Measurements from ENCODE around the gene TJP3.

The TJP3 gene

DNA sequence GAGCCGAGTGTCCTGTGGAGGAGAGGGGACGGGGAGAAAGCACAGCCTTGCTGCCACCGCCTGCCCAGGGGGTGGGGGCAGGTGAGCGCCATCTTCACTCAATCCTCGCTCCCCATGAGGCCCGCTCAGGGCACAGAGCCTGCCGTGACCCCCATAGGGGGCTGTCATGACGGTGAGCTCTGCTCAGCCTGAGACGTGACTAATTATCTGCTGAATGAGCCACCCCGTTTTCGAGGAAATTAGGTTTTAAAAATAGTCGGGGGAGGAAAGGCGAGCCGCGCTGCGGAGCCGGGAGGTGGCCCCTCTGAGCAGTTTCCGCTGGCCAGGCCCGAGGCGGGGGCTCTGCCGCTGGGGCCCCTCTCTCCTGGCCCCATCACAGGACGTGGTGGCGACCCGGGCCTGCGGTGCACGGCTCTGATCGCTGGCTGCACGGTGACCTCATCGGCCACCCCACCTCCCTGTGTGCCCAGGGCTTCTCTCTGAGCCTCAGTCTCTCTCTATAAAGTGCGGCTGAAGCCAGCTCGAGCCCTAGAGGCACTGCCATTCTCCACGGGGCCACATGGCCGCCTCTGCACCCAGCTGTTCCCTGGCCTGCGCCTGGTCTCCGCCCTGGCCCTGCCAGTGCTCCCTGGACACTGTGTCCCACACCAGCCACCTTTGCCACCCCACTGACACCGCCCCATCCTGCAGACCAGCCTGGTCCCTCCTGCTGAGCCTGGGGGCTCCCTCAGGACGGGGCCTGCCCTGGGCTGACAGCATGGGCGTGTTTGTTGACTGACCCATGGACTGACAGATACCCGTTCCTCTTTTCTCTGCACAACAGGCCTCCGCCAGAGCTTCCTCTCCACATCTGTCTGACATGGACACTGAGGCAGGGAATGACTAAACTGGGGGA lies 36.3 kb upstream of the TJP3 start:
- DNase-seq (ENCODE audit: low read depth): no peak

DNA sequence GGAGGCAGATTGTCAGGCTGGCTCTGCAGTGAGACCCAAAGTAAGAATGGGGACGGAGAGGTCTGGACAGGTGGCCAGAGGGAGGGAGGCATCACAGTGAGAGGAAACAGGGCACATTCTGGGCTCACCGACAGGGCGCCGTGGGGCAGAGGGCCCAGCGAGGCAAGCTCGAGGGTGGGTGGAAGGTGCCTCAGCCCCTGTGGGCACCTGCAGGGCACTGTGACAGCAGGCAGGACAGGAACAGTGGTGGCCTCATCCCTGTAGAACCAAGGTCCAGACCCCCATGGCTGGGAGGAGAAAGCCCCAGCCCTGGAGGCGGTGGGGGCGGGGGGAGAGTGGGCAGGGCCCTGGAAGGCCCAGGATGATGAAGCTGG lies 35.6 kb upstream of the TJP3 start:
- DNase-seq (ENCODE audit: low read depth): no peak

DNA sequence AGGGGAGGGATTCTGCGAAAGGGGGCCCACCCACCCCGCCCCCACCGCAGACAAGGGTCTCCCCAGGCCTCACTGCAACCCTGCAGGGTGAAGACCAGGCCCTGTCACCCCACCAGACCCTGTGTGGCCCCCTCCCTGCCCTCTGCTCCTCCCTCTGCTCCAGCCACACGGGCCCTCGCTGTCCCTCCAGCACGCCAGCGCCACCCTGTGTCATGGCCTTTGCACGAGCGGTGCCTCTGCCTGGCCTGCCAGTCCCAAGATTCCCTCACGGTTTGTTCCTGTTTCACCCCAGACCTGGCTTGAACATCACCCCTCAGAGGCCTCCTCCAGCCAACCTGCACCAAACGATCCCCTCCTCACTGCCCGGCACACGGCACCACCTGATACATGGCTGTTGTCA lies 35.2 kb upstream of the TJP3 start:
- DNase-seq (ENCODE audit: low read depth): no peak

DNA sequence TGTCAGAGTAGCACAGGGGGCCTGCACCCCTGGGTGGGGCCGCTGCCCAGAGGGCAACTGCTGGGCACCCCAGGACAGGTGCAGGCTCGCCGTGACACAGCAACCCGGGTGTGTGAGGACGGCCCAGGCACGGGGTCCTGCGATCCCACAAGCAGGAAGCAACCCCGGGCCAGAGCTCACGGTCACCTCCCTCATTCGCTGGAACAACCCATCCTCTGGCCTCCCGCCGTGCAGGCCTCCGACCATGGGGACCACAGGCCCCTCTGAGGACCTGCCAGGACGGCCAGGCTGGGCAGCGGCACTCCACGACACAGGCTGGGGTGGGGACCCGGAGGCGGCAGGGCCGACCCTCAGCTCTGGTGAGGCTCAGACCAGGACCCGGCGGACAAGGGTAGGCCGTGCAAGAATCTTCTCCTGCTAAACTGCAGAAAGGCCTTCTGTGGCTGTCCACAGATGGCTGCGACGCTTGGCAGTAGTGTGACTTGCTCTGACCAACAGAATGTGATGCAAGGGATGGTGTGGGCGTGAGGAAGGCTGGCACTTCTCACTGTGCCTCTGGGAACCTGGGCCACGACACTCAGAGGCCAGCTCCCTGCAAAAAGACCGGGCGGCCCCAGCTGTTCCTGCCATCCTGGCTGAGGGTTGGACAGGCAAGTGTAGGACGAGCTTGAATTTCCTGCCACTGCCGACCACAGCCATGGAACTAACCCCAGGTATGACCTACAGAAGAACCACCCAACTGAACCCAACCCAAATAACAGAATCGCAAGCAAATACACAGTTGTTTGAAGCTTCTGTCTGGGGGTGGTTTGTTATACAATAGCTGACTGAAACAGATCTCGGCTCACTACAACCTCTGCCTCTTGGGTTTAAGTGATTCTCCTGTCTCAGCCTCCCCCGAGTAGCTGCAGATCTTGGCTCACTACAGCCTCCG lies 34.4 kb upstream of the TJP3 start:
- no peak for DNase-seq (ENCODE audit: low read depth)

DNA sequence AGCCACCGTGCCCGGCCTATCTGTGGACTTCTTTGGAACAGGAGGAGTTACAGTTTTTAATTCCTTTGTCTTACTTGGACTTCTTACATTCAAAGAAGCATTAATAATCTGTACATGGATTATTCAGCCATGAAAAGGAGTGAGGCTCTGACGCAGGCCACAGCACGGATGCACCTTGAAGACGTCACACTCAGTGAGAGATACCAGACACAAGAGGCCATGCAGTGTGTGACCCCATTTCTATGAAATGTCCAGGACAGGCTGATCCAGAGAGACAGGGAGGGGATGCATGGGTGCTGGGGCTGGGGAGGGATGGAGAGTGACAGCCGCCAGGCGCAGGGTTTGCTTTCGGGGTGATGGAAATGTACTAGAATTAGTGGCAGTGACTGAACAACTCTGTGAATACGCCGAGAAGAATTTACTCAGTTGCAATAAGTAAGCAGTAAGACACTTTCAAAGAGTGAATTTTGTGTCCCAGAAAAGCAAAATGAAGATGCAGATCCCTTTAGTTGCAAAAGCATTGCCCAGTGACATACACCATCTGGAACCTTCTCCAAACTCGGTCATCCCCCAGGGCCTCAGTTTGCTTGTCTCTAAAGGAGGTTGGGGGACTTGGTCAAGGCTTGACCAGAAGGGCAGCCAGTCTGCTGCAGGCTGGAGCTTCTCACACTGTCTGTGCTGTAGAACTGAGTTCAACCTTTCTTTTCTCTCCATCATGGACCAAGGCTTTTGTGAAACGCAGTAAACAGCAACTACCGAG lies 33.2 kb upstream of the TJP3 start:
- no peak for DNase-seq (ENCODE audit: low read depth)

DNA sequence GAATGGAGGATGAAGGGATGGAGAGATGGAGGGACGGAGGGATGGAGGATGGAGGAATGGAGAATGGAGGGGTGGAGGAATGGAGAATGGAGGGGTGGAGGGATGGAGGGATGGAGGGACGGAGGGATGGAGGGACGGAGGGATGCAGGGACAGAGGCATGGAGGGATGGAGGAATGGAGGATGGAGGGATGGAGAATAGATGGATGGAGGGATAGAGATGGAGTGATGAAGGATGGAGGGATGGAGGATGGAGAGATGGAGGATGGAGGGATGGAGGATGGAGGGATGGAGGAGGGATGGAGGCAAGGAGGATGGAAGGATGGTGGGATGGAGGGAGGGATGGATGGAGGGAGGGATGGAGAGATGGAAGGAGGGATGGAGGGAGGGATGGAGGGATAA lies 30.0 kb upstream of the TJP3 start:
- no peak for DNase-seq (ENCODE audit: low read depth)

DNA sequence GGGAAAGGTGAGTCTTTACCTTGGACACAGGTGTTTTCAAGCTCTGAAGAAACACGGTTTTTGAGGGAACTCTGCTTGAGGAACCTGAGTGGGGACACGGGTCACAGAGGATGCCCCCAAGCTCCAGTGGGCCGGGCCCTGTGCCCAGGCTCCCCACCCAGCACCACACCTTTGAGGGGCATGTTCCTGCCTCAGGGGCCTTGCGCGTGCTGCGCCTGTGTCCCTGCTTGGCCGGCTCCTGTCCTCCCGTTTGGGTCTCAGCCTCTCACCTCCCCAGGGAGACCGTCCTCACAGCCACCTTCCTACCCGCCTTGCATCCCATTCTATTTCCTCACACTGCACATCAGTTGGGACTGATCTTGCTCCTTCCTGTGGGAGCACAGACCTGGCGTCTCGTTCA lies 29.0 kb upstream of the TJP3 start:
- no peak for DNase-seq (ENCODE audit: low read depth)

DNA sequence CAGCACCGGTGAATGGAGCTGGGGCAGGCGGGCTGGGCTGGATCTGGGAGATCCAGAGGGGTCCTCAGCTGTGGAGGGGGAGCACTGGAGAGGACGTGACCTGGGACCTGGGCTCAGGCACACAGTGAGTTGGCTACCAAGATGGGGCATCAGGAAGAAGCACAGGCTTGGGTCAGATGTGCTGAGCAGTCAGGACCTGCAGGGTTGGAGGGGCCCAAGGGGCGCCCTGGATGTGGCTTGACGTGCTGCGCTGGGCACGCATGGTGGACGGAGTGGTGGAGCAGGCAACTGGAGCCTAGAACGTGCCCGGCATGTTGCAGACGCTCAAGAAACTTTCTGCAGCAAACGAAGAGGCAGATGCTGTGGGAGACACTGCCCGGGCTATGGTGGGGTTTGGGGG lies 28.6 kb upstream of the TJP3 start:
- no peak for DNase-seq (ENCODE audit: low read depth)

DNA sequence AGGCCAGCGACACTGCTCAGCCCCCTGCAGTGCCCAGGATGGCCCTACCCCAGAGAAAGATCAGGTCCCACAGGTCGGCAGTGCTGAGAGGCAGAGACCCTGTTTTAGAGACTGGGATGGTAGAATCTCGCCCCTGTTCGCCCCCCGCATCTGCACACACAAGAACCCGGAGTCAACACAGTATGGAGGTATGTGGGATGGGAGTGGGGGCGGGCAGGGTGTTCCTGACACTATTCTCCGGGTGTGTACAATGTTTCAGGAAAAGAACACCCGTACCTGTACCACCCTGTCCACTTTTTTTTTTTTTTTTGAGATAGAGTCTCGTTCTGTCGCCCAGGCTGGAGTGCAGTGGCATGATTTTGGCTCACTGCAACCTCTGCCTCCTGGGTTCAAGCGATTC lies 27.2 kb upstream of the TJP3 start:
- DNase-seq (ENCODE audit: low read depth): no peak

DNA sequence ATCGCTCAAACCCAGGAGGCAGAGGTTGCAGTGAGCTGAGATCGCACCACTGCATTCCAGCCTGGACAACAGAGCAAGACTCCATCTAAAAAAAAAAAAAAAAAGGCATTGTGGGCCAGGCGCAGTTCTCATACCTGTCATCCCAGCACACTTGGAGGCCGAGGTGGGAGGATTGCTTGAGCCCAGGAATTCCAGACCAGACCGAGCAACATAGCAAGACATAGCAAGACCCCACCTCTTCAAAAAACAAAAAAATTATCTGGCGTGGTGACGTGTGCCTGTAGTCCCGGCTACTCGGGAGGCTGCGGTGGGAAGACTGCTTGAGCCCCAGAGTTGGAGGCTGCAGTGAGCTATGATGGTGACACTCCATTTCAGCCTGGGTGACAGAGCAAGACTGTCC lies 25.9 kb upstream of the TJP3 start:
- no peak for DNase-seq (ENCODE audit: low read depth)

DNA sequence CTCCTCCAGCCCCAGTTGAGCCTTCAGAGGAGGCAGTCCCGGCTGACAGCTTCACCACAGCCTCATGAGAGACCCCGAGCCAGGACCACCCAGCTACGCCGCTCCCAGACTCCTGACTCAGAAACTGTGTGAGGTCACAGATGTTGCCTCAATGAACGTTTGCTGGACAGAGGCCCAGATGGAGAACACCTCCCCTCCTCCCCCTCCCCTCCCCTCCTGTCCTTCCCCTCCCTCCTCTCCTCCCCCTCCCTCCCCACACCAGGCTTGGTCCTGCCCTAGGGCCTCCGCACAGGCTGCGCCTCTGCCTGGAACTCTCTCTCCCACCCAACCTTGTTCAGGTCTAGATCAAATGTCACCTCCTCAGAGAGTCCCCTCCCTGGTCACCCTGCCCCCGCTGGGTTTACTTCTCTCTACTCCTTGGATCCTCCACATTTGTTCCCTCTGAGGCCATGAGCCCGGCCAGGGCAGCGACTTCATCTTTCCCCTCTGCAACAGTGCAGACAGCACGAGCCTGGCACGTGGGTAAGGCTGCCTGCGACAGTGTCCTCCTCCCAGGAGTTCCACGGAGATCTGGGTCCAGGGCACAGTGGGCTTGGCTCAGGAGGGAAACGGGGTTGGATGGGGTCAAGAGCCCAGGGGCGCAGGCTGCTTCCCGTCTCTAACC lies 25.3 kb upstream of the TJP3 start:
- peak; percentile 35 for DNase-seq (ENCODE audit: low read depth)

DNA sequence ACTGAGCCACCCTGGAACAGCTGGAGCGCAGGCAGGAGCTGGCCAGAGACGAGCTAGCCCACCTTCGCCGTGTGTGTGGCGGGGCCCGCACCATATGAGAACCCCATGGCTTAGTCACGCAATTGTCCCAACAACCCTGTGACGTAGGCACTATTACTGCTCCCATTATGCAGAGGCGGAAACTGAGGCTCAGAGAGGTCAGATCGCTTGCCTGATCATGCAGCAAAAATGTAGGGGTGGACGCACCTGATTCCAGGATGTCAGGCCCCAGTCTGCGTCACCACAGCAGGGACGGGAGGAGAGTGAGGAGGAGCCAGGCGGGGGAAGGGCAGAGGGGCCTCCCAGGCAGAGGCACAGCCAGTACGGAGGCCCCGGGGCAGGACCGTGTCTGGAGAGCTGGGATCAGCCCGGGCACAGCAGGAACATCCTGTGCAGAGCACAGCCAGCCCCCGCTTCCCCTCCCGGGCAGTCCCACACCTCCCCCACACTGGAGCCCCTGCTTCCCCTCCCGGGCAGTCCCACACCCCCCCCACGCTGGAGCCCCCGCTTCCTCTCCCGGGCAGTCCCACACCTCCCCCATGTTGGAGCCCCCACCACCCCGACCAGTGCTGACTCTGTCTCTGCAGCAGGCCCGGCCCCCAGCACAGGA lies 24.7 kb upstream of the TJP3 start:
- DNase-seq (ENCODE audit: low read depth): no peak

DNA sequence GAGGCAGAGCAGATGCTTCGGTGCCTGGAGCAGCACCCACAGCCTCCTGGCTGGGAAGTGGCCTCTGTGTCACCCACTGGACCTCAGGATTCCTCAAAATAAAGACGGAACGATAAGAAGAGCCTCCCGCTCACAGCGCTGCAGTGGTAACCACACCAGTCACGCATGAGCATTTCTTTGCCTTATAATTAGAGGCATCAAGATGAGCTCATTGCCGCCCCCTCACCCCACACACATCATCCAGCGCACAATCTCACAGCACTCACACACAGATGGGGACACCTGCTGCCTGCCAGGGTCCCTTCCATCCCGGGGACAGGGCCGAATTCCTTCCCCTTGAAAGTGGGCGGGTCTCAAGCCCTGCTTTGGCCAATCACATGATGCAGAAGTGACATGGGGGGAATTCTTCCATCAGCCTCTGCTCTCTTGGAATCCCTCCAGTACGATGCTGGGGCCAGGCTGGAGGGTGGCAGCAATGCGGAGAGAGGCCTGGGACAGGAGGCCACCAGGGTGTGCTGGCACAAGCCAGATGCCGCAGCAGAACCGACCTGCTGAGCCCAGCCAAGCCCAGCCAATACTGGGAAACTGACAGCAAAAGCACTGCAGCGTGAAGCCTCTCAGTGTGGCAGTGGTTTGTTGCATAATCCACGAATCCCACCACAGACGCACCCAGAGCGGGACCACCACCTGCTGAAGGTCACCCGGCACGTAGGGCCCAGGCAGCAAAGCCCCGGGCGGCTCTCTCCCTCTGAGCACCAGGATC lies 23.9 kb upstream of the TJP3 start:
- no peak for DNase-seq (ENCODE audit: low read depth)

DNA sequence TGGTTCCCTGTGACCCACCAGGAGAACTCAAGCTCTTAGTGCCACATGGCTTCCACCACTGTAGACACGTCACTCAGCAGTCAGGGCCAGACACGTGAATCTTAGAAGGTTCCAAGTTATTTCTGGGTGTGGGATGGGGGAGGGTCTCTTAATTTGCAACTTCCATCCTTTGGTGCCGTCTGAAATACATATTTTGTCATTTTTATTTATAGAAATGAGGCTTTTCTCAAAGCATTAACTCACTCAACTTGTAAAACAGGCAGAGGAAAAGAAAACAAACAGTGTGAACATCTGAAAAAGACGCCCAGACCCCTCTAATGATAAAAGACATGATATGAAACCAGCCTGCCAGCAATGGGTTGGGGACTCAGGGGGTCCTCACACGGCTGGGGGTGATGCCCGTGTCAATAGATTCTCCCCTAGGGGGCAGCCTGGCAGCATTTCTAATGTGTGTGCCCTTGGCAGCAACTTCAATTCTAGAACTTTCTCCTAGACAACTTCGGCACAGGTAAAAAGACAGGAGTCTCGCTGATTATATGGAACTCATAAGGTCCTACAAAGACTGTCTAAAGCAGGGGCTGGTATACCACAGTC lies 23.3 kb upstream of the TJP3 start:
- no peak for DNase-seq (ENCODE audit: low read depth)

DNA sequence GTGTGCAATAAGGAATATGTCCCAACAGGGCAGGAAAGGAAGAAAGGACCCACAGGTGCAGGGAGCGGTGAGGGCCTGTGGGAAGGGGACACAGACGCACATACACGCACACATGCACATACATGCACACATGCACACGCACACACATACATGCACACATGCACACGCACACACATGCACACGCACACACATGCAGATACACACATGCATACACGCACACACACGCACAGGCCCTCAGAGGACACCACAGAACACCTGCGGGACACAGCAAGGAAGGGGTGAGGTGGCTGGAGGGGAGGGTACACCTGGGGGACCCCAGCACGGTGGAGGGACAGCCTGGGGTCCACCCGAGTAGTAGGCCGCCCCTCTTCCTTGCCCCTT lies 20.8 kb upstream of the TJP3 start:
- no peak for DNase-seq (ENCODE audit: low read depth)

DNA sequence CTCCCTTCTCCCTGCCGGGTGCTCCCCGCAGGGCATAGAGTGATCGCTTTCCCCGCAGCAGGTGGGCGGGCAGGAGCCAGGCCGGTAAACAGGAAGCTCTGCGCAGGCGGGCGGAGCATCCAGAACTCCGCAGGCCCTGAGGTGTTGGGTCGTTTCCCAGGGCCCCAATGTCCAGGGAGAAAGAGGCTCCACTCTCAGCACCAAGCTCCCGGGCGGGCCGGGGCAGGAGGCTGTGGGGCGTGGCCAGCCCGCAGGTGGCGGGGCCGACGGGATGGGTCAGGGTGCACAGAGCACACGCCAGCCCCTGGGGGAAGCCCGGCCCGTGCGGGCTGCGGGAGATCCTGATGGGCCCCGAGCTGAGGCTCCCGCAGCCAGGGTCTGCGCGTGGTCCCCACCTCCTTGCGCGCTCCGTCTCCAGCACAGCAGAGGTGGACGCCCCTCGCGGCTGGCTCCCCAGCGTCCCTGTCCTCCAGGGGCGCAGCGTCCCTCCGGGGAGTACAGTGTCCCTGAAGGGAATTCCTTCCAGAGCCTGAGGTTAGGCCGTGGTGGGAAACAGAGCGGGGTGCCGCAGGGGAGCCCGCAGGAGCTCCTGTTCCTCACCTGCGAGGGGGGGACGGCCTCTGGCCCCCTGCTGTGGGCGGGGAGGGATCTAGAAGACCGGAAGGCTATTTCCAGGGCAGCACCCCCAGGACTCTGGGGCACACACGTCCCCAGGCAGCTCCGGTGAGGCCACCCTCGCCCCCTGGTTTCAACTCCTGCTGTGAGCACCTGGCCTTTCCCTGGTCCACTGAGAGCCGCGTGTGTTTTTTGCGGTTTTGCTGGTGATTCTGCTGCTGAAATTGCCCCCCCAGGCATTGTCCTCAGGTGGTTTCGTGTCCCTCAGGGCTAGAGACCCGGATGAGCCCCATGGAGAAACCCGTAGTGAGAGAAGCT lies 20.1 kb upstream of the TJP3 start:
- no peak for DNase-seq (ENCODE audit: low read depth)

DNA sequence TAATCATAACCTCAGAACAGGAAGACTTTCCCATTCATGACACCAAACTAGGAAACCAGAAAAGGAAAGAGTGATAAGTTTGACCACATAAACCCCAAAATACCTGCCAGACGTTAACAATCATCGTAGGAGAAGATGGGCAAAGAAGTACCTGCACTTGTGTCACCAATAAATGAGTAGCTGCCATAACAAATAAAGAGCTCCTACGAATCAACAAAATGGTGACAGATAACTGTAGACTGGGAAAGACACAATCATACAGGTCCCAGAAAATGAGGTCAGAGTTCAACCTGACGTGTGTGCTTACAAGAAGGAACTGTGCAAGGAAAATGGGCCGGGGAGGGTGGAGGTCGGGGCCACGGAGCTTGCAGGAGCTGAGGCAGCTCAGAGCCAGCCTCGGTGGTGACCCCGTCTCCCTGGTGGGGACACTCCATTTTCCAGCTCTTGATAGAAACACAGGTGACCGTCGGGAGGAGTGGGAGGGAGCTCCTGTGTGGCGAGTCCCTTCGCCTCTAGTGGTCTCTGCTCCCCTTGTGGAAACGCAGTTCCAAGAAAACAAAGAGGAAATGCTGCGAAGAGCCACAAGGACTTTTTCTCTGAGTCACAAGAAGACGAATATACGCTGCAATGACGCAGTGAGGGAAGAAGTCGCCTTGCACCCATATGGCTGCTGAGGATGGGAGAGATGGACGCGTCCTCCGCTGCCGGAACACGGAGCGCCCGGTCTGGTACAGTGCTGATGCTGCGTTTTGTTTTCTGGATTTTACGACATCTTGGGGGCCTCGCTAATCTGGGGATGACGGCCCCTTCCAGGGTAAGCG lies 17.4 kb upstream of the TJP3 start:
- no peak for DNase-seq (ENCODE audit: low read depth)

DNA sequence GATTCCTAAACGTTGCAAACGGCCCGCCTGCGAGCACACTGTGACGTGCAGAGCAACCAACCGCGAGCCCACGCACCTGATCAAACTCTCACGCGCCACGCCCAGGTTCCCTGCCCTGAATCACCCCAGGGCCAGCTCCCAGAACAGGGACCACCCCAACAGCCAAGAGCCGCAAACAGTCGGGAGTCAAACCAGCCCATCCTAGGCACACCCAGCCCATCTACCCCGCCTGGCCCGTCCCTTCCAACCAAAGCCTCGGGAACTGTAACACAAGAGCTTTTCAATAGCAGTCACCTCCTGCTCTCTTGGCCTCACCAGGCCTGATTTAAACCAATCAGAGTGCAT lies 16.8 kb upstream of the TJP3 start:
- DNase-seq (ENCODE audit: low read depth): no peak
